GM19397 (cell line): ENCODE data around the gene WDR27.
"Not testable (repeated sequence)": the region's sequence is repeated elsewhere in the genome, so short reads cannot be mapped to it uniquely, and the experiment has no call there.

Experiments used
- ATAC-seq: cut with Tn5 transposase; IDR thresholded peaks from one replicate; pipeline ENCODE4 v1.9.1; 2021; ENCODE audit warnings: mild to moderate bottlenecking, moderate library complexity; ENCODE audit not compliant: unreplicated experiment

The WDR27 gene

DNA sequence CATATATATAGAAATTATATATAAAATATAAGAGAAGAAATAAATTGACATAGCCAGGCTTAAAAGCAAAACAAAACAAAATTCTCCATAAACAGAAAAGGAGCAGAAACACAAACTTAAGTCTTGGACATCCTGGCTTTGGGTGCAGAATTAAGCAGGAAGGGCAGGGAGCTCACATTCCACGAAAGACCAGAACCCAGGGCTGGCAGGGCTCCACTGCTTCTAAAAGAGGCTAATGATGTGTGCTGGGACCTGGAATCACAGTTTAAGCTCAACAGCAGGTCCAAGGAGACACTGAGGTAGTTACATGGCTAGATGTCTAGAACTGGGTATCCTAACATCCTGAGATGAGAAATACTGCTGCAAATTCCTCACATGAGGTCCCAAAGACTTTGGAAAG is 210.3 kb downstream of the WDR27 start:
- no peak for ATAC-seq

DNA sequence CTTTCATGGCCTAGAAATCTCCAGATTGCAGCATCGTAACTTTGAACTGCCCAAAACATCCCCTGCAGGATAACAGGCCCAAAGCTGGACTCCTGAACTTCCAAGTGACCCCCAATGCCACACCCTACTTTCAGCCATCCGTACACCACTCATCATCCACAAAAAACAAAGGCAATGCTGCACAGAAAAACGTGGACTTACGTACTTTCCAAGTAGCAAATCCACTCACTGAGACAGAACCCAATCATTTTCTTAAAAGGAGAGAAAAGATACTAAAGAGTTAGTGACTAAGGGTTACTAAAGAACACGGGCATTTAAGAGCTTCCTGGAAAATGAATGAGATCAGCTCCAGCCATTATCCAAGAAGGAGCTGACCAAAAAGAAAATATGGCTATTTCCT is 211.0 kb downstream of the WDR27 start:
- ATAC-seq, result no peak

DNA sequence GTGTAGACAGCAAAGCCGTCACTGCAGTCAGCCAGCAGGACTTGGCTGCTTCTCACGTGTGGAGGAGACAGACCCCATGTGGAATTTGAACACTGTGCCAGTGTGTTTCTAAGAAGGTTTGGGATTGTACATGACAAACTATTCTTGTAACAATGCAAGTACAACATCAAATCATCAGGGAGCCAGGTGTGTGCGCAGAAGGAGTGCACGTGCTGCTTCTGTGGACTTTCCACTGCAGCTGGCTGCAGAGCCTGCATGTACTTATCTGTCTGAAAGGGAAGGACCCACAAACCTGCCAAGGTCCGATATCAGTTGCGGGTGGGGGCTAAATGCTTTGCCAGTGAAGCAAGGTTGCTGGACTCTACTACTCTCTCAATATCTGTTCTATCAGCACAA is 211.6 kb downstream of the WDR27 start:
- no peak for ATAC-seq

DNA sequence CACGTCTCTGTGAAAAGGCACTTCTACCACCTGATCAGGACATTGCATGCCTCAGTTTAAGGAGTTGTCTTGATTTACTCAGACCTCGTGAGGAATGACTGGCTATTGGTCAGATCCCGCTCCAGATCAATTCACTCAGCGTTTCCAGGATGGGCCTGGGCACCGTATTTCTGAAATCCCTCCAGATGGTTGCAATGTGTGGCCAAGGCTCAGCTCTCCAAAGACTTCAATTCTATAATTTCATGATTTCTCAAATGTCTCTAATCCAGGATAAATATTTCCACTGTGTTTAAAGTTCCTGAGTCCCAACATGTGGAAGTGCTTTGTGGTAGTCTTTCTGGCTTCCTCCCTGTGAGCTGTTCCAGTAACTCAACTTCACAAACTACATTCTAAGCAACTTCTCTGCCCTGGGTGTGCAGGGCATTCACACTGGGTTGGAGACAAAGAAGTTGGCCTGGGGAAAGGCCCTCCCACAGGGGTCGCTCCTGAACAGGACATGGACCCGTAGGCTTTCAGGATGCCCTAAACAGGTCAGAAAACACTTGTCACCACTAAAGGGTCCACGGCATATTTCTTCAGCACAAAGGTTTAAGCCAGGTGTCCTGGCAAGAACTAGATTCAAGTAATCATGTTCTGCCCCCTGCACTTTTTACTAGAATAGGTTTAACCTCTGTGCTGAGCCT is 212.1 kb downstream of the WDR27 start:
- ATAC-seq, result no peak

DNA sequence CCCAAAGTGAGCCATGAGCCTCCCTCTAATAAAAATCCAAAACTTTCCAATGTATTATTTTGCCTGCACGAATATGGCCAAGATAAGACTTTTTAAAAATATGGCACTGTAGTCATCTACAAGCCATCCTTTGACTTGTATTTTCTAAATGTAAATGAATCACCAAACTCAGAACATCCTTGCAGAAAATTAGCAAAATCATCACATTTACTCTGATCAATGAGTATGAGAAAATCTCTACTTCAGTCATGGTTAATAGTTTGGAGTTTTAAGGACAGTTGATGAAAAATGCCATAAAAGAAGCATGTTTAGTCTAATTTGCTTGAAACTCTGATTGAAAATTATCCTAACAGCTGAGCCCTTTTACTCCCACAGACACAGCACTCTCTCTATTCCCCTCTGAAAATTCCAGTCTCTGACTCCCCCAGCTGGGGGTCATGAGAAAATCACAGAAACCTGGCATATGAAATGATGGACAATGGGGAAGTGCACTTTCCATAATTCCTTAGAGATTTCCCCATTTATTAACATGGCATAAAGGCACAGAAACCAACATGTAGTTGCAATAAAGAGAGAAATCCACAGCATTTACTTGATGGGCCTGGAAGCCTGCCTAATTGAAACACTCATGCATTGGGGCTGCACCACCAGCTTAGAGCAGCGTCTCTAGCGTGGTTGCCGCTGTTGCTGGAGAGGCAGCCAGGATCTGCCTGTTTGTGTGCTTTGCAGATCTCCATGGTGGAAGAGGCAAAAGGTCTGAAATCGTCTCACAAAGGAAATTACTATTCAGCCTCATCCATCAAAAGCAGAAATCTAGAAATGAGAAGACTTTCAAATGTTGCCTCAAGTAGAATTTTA is 214.0 kb downstream of the WDR27 start:
- no peak for ATAC-seq

DNA sequence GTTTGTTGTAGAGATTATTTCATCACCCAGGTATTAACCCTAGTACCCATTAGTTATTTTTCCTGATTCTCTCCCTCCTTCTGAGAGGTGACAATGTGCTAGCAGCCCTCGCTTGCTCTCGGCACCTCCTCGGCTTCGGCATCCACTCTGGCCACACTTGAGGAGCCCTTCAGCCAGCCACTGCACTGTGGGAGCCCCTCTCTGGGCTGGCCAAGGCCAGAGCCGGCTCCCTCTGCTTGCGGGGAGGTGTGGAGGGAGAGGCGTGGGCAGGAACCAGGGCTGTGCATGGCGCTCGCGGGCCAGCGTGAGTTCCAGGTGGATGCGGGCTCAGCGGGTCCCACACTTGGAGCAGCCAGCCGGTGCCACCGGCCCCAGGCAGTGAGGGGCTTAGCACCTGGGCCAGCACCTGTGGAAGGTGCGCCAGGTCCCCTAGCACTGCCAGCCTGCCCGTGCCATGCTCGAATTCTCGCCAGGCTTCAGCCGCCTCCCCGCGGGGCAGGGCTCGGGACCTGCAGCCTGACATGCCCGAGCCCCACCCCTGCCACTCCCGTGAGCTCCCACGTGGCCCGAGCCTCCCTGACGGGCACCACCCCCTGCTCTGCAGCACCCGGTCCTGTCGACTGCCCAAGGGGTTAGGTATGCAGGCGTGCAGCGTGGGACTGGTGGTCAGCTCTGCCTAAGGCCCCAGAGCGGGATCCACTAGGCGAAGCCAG is 221.9 kb downstream of the WDR27 start:
- no peak for ATAC-seq

DNA sequence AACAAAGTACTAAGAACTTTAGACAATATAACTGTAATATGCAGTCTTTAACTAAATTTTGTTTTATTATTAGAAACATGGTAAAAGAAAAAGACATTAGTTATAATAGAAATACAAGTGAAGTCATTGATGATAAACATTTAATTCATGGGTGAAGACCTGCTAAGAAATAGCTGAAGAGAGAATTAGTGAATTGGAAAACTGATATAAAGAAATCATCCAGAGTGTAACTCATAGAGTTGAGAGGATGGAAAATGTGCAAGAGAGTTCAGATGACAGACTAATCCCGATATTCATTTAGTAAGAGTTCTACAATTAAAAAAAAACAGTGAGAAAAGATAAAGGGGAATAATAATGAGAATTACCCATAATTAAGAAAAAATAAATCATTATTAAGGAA is 227.5 kb downstream of the WDR27 start:
- ATAC-seq, result no peak

DNA sequence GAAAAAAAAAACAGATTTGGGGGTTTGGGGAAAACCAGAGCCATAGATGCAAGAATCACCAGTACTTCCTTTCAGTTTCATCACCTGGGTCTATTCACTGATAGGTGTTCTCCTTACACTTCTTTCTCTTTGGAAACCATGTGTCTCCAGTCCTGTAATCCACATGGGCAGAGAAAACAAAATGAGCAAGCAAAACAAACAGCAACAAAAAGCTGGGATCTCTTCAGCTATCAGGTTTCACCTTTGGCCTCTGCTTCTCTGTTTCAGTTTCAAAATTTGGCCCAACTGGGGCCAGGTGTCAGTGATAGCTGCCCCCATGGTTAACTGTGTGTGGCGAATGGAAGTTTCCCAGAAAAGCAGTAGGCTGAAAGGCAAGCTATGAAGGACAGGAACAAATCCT is 228.2 kb downstream of the WDR27 start:
- ATAC-seq, result peak; percentile 52

DNA sequence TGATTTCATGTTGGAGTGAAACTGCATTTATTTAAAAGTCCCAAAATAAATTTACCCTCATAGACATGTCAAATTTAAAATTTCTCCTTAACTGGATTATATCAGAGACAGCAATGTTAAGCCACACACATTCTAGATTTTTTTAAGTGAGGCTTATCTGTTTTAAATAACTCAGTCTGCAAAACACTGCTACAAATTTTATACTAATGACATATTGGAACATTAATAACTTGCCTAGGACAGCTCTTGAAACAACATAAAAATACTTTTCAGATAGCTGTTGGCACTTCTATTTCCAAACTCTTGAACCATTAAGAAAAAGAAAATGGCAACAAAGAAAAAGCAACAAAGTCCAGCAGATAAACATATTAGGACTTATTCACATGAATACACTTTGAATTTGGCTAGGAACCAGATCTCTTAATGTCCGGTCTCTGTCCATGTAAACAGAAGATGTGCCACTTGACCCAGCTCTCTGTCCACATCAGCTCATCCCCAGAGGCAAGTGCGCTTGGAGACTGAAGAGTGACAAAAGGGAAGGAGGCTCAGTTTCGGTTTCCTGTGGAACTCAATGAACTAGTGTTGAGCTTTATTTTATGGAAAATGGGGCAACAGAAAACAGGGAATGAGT is 228.9 kb downstream of the WDR27 start:
- ATAC-seq, result no peak

DNA sequence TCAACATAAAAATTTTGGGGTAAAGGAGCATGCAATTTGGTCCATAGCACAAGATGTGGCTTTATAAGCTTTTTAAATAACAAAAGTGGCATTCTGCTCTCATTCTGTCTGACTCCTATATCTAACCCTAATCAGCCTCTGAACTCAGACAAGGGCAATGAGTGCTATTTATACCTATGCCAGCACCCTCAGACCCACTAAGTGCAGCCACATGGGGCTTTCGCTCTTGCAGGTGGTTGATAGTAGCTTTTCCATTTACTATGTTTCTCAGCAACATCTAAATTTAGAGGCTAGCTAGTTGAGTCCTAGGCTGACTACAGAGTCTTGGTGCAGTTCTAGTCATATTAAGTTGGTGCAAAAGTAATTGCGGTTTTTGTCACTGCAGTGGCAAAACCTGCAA is 231.0 kb downstream of the WDR27 start:
- no peak for ATAC-seq

DNA sequence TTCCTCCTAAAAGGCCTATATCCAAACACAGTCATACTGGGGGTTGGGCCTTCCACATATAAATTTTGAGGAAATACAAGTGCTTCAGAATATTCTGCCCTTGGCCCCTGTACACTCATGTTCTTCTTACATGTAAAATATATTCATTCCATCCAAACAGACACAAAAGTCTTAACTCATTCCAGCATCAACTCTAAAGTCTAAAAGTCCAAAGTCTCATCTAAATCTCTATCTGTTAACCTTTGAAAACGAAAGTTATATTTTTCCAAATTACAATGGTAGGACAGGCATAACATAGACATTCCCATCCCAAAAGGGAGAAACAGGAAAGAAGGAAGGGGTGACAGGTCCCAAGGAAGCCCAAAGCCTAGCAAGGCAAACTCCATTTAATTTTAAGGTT is 232.8 kb downstream of the WDR27 start:
- ATAC-seq, result no peak

DNA sequence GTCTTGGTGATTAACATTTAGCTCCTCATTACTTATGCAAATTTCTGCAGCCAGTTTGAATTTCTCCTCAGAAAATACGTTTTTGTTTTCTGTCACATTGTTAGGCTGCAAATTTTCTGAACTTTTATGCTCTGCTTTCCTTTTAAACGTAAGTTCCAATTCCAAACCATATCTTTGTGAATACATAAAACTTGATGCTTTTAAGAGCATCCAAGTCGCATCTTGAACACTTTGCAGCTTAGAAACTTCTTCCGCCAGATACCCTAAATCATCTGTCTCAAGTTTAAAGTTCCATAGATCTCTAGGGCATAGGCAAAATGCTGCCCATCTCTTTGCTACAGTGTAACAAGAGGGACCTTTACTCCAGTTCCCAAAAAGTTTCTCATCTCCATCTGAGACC is 234.1 kb downstream of the WDR27 start:
- ATAC-seq, result not testable (repeated sequence)

DNA sequence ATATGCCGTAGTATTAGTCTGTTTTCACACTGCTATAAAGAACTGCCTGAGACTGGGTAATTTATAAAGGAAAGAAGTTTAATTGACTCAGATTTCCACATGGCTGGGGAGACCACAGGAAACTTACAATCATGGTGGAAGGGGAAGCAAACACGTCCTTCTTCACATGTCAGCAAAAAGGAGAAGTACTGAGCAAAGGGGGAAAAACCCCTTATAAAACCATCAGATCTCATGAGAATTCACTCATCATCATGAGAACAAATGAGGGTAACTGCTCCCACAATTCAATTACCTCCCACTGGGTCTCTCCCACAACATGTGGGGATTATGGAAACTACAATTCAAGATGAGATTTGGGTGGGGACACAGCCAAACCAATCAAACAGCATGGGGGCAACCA is 235.6 kb downstream of the WDR27 start:
- not testable (repeated sequence) for ATAC-seq

DNA sequence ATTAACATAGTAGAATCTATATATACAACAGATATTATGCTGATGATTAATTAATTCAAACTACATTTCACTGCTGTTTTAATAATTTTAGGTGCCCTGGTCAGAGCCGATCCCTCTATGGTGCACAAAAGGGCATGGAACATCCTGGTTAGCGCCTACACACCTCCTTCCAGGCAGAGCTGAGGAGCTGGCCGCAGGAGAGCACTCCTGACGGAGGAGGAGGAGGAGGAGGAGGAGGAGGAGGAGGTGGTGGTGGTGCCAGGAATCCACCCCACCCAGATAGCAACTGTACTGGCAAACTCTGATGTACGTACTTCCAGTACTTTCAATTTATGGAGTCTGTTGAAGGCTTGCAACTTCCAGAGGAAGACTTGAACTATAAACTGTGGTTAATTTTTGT is 244.1 kb downstream of the WDR27 start:
- ATAC-seq, result no peak

DNA sequence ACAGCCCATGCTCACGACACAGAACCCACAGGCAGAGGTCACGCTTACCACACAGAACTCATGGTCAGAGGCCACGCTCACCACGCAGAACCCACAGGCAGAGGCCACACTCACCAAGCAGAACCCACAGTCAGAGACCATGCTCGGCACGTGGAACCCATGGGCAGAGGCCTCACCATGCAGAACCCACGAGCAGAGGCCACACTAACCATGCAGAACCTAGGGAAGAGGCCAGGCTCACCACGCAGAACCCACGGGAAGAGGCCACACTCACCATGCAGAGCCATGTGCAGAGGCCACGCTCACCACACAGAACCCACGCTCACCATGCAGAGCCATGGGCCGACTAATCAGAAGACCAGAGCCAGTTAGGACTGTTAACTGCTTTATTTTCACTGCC is 245.0 kb downstream of the WDR27 start:
- no peak for ATAC-seq

DNA sequence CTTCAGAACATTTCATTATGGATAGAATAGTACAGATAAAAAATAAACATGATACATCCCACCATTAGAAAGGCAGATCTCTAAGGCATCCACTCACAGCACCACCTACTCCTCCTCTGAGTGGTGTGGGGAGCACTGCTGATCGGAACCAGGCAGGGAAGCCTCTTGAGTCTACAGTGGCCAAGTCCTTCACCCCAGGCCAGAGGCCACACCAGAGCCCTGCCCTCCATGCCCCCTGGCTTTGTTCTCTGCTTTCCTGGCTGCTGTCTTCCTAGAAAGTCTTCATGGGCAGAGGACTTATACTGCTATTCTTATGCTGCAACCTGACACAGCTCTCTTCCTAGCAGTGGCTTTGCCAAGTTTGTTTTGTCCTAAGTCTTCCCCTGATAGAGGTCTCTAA is 246.4 kb downstream of the WDR27 start:
- no peak for ATAC-seq

DNA sequence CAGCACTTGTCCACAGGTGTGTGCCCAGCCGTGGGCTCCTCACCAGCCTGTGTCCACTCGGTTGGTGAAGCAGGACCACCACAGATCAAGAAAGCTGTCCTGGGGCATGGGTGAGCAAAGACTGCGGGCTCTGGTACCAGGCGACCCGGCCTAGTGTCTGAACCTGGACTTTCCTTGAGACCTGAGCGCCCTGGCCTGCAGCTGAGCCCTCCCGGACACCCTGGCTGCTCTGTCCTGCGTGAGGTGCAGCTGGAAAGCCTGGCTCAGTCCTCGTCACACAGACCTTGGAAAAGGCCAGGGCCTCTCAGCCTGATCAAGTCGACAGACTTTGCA is 247.0 kb downstream of the WDR27 start:
- no peak for ATAC-seq

DNA sequence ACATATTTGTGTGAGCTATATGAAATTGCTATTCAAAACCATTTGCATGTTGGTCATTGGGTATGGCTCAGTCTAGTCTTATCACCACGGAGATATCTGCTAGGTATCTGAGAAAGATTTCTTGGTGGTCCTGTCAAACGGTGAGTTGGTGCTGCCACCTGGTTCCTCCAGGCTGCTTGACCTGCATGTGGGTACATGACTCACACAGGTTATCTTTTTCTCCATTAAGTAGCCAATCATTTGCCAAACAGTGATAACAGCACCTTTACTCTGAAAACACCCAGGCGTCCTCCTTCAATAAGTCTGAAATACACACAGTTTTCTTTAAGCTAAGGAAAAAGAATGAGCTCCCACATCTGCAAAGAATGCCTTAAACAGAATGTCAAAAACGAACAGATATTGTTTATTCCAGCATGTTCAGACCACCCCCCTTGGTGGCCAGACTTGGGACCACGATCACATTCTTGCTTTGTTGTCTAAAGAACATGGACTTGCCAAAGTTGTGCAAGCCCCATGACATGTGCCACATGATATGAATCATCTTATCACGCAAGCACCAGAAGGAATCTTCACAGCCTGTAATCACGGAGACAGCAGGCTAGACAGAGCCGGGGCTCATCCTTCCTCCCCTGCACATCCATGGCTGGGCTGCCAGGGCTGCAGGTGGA is 247.5 kb downstream of the WDR27 start:
- ATAC-seq, result no peak

DNA sequence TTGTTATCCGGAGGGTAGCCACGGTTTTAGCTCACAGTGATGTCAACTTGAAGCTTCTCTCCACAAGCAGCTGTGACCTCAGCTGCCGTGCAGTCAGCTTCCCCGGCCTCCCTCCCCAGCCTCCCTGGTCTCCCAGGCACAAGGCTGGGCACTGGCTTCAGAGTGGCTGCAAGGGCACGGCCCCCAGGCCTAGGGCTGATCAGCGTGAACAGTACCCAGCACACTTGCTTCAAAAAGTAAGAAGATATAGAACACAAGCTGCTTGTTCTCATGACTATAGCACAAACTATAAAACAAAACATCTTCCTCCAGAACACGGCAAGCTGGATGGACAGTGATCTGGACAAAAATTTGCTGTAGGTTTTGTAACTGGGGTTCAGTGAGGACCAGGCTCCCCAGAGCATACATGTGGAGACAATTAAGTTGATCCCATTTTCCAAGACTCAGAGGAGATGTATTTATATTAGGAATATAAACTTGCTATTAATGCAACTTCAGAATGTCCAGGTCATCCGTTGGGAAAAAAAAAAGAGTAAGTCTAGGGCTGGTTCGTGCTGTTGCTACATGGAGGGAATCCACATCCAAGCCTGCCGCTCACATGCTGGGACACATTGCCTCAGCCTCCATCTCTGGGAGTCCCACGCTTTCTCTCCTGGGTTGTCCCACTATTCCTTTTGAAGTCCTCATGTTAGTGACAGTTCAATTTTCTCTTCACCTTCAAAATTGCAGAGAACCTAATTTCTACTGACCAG is 248.8 kb downstream of the WDR27 start:
- ATAC-seq, result no peak

DNA sequence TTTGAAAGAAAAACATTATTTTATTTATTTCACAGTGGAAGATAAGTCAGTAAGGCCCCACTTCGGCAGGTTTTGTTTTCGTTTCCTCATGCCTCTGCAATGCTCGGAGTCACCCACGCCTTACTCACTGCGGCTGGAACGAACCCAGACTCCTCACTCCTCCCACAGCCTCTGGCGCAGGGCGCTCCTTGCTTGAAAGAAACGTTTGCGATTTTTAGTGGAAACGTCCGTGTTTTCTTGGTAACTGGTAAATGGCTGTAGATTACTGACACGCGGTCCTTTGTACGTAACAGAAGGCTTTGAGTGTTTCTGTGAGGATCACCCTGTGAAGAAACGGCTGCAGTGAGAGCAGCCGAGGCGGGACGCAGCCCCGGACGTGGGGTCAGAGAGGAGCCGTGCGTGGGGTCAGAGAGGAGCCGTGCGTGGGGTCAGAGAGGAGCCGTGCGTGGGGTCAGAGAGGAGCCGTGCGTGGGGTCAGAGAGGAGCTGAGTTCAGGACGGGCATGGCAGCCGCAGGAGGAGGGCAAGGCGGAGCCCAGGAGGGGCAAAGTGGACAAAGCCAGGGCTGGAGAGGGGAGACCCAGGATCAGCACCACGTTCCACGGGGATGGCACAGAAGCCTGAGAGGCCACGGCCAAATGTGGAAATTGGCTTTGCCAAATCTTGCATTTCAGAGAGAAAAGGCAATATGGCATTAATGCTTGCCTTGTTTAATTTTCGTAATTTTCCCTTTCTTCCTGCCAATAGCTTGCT is 249.5 kb downstream of the WDR27 start:
- ATAC-seq, result no peak
